Stimulated activated naive CD8-positive, alpha-beta T cell treated with anti-CD3 and anti-CD28 coated beads, Interleukin-15, Interleukin-2, amounts not matched to agents 100 ng/mL and 50 ng/mL, for 24 hours (primary cell): ENCODE measurements around the gene ZBTB34.
"Not testable (repeated sequence)": the region's sequence is repeated elsewhere in the genome, so short reads cannot be mapped to it uniquely, and the experiment has no call there.

Experiments
- H3K27ac Mint-ChIP-seq: one replicate; pipeline ENCODE4 v1.8.0; 2021; ENCODE audit warnings: mild to moderate bottlenecking, mixed read lengths
- H3K27me3 Mint-ChIP-seq: one replicate; pipeline ENCODE4 v1.8.0; 2021; ENCODE audit warnings: mixed read lengths
- H3K36me3 Mint-ChIP-seq: one replicate; pipeline ENCODE4 v1.8.0; 2021; ENCODE audit warnings: low read depth, mixed read lengths
- H3K4me1 Mint-ChIP-seq: one replicate; pipeline ENCODE4 v1.8.0; 2021; ENCODE audit warnings: low read depth, mixed read lengths
- H3K4me3 Mint-ChIP-seq: one replicate; pipeline ENCODE4 v1.8.0; 2021; ENCODE audit warnings: mild to moderate bottlenecking, mixed read lengths
- H3K9me3 Mint-ChIP-seq: one replicate; pipeline ENCODE4 v1.8.0; 2021; ENCODE audit warnings: mixed read lengths

Gene ZBTB34, protein sequence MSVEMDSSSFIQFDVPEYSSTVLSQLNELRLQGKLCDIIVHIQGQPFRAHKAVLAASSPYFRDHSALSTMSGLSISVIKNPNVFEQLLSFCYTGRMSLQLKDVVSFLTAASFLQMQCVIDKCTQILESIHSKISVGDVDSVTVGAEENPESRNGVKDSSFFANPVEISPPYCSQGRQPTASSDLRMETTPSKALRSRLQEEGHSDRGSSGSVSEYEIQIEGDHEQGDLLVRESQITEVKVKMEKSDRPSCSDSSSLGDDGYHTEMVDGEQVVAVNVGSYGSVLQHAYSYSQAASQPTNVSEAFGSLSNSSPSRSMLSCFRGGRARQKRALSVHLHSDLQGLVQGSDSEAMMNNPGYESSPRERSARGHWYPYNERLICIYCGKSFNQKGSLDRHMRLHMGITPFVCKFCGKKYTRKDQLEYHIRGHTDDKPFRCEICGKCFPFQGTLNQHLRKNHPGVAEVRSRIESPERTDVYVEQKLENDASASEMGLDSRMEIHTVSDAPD

DNA sequence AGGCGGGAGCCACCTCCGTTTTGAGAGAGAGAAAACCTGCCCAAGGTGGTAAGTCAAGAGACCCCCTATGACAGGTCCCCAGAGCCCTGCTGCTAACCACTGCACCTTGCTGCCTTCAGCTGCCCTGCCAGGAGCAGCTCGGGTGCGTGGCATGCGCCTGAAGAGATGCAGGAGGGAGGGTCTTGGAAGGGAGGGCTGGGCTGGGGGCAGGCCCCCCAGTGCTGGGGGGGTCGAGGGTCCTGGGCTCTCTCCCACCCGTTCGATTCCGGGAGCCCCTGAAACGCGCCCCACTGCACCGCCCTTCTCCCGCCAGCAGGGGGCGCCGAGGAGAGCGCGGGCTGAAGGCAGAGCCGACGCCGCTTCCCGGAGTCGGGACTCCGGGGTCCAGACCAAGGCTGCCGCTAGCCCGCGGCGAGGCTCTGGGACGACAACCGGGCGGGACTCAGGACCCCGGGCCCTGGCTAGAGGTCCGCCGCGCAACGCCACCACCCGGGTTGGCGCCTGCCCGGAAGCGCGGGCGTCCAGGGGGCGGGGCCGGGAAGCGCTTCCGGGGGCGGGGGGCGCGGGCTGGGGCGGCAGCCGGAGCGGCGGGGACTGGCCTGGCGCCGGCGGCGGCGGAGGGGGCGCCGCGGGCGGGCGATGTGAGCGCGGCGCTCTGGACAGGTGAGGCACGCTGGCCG, at the start of gene ZBTB34:
Gene ZBTB34, plus strand, starts transcription at position 563 of the 680 bp plus-strand sequence. CDS start 18,761 bp downstream, outside the sequence.
- H3K4me3 Mint-ChIP-seq = peak within 1 kb of the TSS; percentile 82
- peak within 1 kb of the TSS; percentile 81 for H3K27ac Mint-ChIP-seq
- no peaks in the 10 kb centered on the region for H3K9me3 Mint-ChIP-seq

DNA sequence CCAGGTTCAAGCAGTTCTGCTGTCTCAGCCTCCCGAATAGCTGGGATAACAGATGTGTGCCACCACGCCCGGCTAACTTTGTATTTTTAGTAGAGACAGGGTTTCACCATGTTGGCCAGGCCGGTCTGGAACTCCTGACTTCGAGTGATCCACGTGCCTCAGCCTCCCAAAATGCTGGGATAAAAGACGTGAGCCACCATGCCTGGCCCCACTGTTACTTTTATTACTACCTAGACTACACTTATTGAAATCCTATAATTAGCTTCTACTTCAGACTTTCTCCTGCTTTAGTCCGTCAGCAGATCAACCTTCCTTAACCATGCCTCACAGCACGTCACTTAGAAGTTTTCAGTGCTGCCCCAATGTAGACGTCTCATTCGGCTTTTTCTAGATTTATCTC, 47.4 kb upstream of the ZBTB34 start:
- H3K9me3 Mint-ChIP-seq = peaks cover 19% of the 10 kb centered on the region
- H3K36me3 Mint-ChIP-seq = peaks cover 70% of the 10 kb centered on the region
- H3K4me3 Mint-ChIP-seq = no peak overlapping the region
- H3K27me3 Mint-ChIP-seq = no peaks in the 10 kb centered on the region
- H3K4me1 Mint-ChIP-seq = peaks cover 23% of the 10 kb centered on the region
- no peak overlapping the region for H3K27ac Mint-ChIP-seq

More for the DNA sequence above, at the start of gene ZBTB34:
- H3K27me3 Mint-ChIP-seq = peaks cover 5% of the 10 kb centered on the region
- H3K4me1 Mint-ChIP-seq = peaks cover 23% of the 10 kb centered on the region
- H3K36me3 Mint-ChIP-seq = peaks cover 10% of the 10 kb centered on the region

DNA sequence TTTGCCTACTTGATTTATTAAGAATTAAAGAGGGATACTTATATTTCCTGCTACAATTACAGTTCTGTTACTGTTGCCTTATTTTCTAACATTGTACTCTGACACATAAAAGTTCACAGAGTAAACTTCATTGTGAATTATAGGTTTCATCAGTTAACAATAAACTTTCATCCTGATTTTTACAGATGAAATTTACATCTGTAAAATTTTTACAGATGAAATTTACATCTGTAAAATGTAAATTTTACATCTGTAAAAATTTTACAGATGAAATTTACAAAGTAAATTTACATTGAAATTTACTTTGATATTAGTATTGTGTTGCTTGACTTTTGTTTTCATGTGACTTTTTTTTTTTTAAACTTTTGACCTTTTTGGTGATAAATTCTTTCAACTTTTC, 46.3 kb upstream of the ZBTB34 start:
- Mint-ChIP-seq H3K27ac (no peak overlapping the region), H3K36me3 (peaks cover 81% of the 10 kb centered on the region)

DNA sequence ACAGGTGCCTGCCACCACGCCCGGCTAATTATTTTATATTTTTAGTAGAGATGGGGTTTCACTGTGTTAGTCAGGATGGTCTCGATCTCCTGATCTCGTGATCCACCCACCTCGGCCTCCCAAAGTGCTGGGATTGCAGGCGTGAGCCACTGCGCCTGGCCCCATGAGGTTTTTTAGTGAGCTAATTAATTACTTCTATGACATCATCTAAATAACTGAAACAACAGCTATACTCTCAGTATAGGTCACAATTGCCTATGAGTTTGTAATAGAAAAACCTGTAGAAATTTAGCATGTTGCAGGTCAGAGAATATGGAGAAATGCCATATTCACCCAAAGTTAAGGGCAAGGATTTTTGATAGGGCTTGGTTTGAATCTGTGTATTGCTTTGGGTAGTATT, 42.8 kb upstream of the ZBTB34 start:
- not testable (repeated sequence) for H3K4me3 Mint-ChIP-seq, H3K27ac Mint-ChIP-seq, H3K27me3 Mint-ChIP-seq
- H3K9me3 Mint-ChIP-seq = peaks cover 24% of the 10 kb centered on the region
- peaks cover 37% of the 10 kb centered on the region for H3K4me1 Mint-ChIP-seq
- H3K36me3 Mint-ChIP-seq = peaks cover 93% of the 10 kb centered on the region

More for the DNA sequence above, 46.3 kb upstream of the ZBTB34 start:
- Mint-ChIP-seq H3K9me3 (peaks cover 24% of the 10 kb centered on the region), H3K4me1 (peaks cover 25% of the 10 kb centered on the region), H3K27me3 (no peaks in the 10 kb centered on the region), H3K4me3 (no peak overlapping the region)

DNA sequence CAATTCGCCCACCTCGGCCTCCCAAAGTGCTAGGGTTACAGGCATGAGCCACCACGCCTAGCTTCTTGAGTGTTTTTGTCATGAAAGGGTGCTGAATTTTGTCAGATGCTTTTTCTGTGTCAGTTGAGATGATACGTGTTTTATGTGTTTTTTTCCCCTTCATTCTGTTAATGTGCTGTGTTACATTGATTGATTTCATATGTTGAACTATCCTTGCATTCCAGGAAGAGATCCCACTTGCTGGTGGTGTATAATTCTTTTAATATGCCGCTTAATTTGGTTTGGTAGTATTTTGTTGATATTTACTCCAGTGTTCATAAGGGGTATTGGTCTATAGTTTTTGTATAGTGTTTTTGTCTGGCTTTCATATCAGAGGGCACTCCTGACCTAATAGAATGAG, 42.0 kb upstream of the ZBTB34 start:
- peaks cover 91% of the 10 kb centered on the region for H3K36me3 Mint-ChIP-seq
- H3K27ac Mint-ChIP-seq = no peak overlapping the region
- H3K4me1 Mint-ChIP-seq = peaks cover 37% of the 10 kb centered on the region
- no peak overlapping the region for H3K4me3 Mint-ChIP-seq
- peaks cover 21% of the 10 kb centered on the region for H3K9me3 Mint-ChIP-seq
- H3K27me3 Mint-ChIP-seq = no peaks in the 10 kb centered on the region

DNA sequence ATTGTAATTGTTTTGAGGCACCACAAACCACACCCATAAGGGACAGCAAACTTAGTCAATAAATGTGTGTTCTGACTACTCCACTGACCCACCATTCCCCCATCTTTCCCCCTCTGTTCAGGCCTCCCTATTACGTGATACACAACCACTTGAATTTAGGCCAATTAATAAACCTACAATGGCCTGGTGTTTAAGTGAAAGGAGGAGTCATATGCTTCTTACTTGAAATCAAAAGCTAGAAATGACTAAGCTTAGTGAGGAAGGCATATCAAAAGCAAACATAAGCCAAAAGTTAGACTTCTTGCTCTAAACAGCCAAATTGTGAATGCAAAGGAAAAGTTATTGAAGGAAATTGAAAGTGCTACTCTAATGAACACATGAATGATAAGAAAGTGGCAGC, 41.0 kb upstream of the ZBTB34 start:
- Mint-ChIP-seq H3K9me3 (peaks cover 20% of the 10 kb centered on the region), H3K4me1 (peaks cover 44% of the 10 kb centered on the region), H3K27me3 (no peaks in the 10 kb centered on the region), H3K27ac (peak overlapping the region; percentile 9), H3K4me3 (no peak overlapping the region), H3K36me3 (peaks cover 90% of the 10 kb centered on the region)

DNA sequence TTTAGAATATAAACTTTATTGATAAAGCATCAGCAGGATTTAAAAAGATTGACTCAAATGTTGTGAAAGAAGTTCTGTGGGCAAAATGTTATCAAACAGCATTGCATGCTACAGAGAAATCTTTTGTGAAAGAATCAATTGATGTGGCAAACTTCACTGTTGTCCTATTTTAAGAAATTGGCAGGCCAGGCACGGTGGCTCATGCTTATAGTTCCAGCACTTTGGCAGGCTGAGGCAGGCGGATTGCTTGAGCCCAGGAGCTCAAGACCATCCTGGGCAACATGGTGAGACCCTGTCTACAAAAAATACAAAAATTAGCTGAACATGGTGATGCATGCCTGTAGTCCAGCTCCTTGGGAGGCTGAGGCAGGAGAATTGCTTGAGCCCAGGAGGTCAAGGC, 38.2 kb upstream of the ZBTB34 start:
- H3K27ac Mint-ChIP-seq = no peak overlapping the region

DNA sequence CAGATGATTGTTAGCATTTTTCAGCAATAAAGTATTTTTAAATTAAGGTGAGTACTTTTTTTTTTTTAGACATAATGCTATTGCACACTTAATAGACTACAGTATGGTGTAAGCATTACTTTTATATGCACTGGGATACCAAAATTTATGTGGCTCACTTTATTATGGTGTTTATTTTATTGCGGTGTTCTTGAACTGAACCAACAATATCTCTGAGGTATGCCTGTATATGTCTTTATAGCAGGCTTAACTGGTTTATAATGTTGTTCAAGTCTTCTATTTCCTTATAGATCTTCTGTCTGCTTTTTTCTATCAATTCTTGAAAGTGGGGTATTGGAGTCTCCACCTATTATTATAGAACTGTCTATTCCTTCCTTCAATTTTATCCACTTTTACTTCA, 37.6 kb upstream of the ZBTB34 start:
- H3K27ac Mint-ChIP-seq = no peak overlapping the region
- H3K36me3 Mint-ChIP-seq = peaks cover 76% of the 10 kb centered on the region
- H3K4me3 Mint-ChIP-seq = no peak overlapping the region
- H3K27me3 Mint-ChIP-seq = no peaks in the 10 kb centered on the region
- H3K9me3 Mint-ChIP-seq = peaks cover 6% of the 10 kb centered on the region
- H3K4me1 Mint-ChIP-seq = peaks cover 44% of the 10 kb centered on the region

More for the DNA sequence above, 38.2 kb upstream of the ZBTB34 start:
- peaks cover 81% of the 10 kb centered on the region for H3K36me3 Mint-ChIP-seq
- no peaks in the 10 kb centered on the region for H3K27me3 Mint-ChIP-seq
- H3K9me3 Mint-ChIP-seq = peaks cover 6% of the 10 kb centered on the region
- no peak overlapping the region for H3K4me3 Mint-ChIP-seq
- peaks cover 44% of the 10 kb centered on the region for H3K4me1 Mint-ChIP-seq

DNA sequence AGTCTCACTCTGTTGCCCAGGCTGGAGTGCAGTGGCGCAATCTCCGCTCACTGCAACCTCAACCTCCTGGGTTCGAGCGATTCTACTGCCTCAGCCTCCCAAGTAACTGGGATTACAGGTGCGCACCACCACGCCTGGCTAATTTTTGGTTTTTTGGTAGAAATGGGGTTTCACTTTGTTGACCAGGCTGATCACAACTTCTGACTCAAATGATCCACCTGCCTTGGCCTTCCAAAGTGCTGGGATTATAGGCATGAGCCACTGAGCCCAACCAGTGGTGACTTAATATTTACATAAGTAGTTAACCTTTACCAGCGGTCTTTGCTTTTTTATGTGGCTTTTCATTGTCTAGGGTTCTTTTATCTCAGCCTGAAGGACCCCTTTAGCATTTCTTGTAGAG, 36.4 kb upstream of the ZBTB34 start:
- H3K27ac Mint-ChIP-seq, H3K27me3 Mint-ChIP-seq, H3K9me3 Mint-ChIP-seq, H3K4me3 Mint-ChIP-seq: not testable (repeated sequence)
- peaks cover 39% of the 10 kb centered on the region for H3K4me1 Mint-ChIP-seq
- peaks cover 69% of the 10 kb centered on the region for H3K36me3 Mint-ChIP-seq

DNA sequence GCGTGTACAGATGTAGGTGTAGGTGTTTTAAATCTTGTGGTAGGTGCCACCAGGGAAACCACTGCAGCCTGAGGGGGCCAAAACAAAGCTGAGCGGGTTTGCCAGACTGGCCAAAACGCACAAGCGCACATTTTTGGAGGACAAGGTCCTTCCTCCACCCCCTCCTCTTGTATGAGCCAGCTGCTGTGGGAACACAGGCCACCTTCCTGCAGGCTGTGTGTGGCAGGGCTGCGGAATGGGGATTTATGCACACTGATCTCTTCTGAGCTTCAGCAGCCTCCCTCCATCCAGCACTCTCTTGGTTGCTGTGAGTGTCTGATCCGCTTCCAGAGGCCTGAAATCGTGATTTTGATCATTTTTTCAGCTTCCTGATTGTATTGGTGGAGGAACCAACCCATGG, 33.2 kb upstream of the ZBTB34 start:
- no peak overlapping the region for H3K4me3 Mint-ChIP-seq
- no peak overlapping the region for H3K27ac Mint-ChIP-seq
- no peaks in the 10 kb centered on the region for H3K27me3 Mint-ChIP-seq
- no peaks in the 10 kb centered on the region for H3K9me3 Mint-ChIP-seq
- peaks cover 22% of the 10 kb centered on the region for H3K4me1 Mint-ChIP-seq
- peaks cover 54% of the 10 kb centered on the region for H3K36me3 Mint-ChIP-seq

DNA sequence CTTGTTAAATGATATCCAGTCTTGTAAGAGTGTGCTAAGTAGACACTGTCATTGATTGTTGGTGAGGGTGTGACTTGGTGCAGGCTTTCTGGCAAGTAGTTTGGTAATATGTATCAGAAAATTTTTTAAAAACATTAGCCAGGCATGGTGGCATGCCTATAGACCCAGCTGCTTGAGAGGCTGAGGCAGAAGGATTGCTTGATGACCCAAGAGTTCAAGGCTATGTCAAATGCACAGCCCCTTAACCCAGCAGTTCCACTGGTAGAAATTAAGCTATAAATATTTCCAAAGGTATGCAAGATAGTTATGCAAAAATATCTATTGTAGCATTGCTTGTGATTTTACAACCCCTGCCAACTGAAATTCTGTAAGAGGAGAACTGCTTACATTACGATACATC, 31.4 kb upstream of the ZBTB34 start:
- Mint-ChIP-seq H3K27me3 (no peaks in the 10 kb centered on the region), H3K4me3 (no peak overlapping the region), H3K9me3 (no peaks in the 10 kb centered on the region), H3K27ac (no peak overlapping the region), H3K36me3 (peaks cover 59% of the 10 kb centered on the region), H3K4me1 (peaks cover 18% of the 10 kb centered on the region)

DNA sequence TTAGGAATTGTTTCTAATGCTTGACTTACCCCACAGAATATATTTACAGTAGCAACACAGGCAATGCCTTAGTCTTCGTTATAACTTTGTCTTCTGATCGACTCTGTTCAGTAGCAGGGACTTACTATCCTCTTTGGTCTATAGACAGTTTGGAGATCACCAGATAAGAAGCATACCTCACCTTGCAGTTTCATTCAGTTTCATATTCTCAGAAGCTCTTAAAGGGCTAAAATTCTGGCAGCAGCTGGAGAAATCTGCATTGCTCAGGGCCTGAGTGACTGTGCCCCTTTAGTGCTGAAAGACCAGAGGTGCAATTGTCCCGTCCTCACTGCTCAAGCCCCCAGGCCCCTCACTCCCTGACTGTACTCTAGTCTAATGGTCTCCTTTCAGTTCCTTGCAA, 29.6 kb upstream of the ZBTB34 start:
- Mint-ChIP-seq H3K27me3 (no peaks in the 10 kb centered on the region), H3K36me3 (peaks cover 54% of the 10 kb centered on the region), H3K9me3 (no peaks in the 10 kb centered on the region), H3K4me3 (no peak overlapping the region), H3K4me1 (peaks cover 21% of the 10 kb centered on the region), H3K27ac (no peak overlapping the region)

DNA sequence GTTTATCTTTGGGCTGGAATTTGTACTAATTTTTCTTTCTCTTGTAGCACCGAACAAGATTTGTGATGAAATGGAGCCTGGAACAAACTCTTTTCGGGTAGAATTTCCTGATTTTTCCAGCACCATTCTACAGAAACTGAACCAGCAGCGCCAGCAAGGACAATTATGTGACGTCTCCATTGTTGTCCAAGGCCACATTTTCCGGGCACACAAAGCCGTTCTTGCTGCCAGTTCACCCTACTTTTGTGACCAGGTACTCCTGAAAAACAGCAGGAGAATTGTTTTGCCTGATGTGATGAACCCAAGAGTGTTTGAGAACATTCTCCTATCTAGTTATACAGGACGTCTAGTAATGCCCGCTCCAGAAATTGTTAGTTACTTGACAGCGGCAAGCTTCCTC, 28.0 kb upstream of the ZBTB34 start:
- Mint-ChIP-seq H3K36me3 (peaks cover 50% of the 10 kb centered on the region), H3K4me1 (peaks cover 23% of the 10 kb centered on the region), H3K27ac (no peak overlapping the region), H3K27me3 (no peaks in the 10 kb centered on the region), H3K4me3 (no peak overlapping the region), H3K9me3 (no peaks in the 10 kb centered on the region)

DNA sequence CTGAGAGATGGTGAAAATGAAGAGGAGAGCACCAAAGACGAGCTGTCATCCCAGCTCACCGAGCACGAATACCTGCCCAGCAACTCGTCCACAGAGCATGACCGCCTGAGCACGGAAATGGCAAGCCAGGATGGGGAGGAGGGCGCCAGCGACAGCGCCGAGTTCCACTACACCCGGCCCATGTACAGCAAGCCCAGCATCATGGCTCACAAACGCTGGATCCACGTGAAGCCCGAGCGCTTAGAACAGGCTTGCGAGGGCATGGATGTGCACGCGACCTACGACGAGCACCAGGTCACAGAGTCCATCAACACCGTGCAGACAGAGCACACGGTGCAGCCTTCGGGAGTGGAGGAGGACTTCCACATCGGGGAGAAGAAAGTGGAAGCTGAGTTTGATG, 27.4 kb upstream of the ZBTB34 start:
- Mint-ChIP-seq H3K27me3 (no peaks in the 10 kb centered on the region), H3K4me3 (no peak overlapping the region), H3K9me3 (no peaks in the 10 kb centered on the region), H3K27ac (no peak overlapping the region), H3K4me1 (peaks cover 29% of the 10 kb centered on the region), H3K36me3 (peaks cover 55% of the 10 kb centered on the region)

DNA sequence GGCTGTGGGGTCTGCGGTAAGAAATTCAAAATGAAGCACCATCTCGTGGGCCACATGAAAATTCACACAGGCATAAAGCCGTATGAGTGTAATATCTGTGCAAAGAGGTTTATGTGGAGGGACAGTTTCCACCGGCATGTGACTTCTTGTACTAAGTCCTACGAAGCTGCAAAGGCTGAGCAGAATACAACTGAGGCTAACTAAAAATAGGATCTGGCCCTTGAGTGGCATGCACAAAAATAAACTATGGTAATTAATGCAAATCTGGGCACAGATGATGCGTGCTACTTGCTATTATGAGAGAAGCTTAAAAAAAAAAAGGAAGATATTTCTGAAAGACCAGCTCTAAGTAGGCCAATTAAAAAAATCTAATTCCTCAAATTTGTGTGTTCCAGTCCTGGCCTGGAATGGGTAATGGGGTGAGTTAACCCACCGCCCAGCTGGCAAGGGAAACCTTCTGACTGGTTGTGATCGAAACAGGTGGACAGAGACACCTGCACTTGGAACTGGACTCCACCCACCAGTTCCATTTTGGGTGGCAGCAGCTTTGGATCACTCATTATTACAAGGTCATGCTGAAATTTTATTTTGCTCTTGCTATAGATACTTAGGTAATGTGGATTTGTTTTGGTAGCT, 26.6 kb upstream of the ZBTB34 start:
- peaks cover 29% of the 10 kb centered on the region for H3K4me1 Mint-ChIP-seq
- no peak overlapping the region for H3K27ac Mint-ChIP-seq
- H3K36me3 Mint-ChIP-seq = peaks cover 52% of the 10 kb centered on the region
- H3K4me3 Mint-ChIP-seq = no peak overlapping the region
- H3K9me3 Mint-ChIP-seq = no peaks in the 10 kb centered on the region
- H3K27me3 Mint-ChIP-seq = no peaks in the 10 kb centered on the region
